ENCODE data around the gene CLOCK.

DNA sequence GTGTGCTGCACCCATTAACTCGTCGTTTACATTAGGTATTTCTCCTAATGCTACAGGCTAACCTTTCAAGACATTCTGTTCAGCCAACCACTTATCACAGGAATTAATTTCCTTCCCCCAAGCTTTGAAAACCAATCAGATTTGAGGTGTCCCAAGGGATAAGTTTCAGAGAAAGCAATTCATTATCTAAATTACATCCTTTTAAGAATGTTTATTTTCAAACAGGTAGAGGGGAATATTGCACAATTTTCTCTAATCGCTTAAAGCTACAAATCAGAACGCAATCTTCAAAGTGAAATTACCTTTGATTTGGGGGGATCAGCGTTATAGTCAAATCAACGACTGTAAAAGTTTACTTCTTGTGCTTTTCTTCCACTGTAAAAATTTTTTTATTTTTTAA is 1.6 kb downstream of the CLOCK start:
- TF ChIP-seq POLR2AphosphoS5 (IDR thresholded peaks at IDR 0.05; ENCODE audit: insufficient read depth in 1 of 2, low read depth in 1 of 2) (no peak), POLR2A (IDR thresholded peaks at IDR 0.05) (no peak)
